C1 segment of cervical spinal cord (tissue), 14 donors: ENCODE measurements around the gene LSM5.
"Not testable (repeated sequence)": the region's sequence is repeated elsewhere in the genome, so short reads cannot be mapped to it uniquely, and the experiment has no call there.

Source experiments
- DNase-seq, 14 donors: peaks; one replicate each; lab custom pipeline; 2025; lab: John Stamatoyannopoulos, UW

The LSM5 gene

DNA sequence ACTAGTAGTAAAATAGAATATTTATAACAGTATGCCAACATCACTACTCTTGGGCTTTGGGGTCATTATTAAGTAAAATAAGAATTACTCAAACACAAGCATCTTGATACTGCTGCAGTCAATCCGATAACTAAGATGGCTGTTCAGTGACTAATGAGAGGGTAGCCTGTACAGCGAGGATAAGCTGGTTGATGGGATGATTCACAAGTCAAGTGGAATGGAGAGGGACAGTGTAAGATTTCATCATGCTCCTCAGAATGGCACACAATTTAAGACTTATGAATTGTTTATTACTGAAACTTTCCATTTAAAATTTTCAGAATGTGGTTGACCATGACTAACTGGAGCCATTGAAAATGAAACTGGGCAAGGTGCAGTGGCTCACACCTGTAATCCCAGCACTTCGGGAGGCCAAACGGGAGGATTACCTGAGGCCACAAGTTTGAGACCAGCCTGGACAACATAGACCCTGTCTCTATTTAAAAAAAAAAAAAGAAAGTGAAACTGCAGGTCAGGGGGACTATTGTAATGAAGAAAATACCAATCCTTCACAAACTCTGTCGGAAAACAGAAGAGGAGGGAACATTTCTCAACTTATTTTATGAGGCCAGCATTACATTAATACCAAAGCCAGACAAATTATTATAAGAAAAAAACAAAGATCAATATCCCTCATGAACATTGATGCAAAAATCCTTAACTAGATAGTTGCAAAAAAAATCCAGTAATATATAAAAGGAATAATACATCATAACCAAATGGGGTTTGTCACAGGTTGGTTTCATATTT is 16.3 kb upstream of the LSM5 start:
- DNase-seq: no peak

DNA sequence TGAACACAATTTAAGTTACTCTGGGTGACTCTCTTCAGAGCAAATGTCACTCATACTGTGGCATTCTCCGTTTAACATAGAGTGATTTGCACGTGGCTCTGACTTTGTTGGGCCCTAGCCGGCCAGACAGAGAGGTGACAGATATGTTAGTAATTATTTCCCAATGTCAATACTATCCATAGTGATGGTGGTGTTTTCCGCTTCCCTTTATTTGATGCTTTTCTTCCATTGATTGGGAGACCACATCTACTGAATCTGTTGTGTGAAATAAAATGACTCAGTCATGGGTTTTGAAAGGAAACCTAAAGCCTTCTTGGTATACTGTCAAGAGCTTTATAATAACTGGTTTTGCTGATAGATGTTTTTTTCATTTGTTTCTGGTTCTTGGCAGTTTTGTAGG is 12.5 kb upstream of the LSM5 start:
- DNase-seq: no peak

DNA sequence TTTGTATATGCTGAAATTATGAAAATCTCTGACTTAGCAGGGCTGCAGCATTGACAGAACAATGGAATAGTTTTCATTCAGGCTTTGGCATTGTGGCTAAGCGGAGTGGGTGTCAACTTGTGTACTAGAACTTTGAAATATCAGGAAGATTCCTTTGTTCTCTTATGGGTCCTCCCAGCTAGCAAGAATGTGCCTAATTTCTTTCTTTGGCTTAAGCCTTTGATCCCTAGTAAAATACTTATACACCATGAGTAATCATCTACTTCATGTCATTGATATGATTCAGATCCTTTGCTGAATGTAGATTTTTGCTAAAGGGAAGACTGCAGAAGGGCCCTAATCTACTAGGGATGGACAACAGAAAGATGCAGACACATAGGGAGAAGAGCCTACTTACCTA is 11.3 kb upstream of the LSM5 start:
- DNase-seq: no peak

DNA sequence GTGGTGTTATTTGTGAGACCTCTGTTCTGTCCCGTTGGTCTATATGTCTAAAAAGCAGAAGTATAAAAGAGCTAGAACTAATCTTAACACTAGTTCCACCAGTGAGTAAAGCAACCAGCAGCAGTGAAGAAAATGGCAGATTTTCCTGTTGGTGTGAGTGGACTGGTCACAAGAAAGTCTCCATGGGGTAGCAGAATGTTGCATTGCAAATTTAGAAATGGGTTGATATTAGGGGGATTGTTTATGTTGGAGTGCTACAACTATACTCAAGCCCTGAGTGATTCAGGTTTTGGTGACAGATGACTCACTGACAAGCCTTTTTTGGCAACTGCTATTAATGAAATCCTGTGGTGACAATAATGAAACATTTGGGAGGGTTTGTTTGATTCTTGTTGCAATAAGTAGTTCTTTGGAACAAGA is 10.8 kb upstream of the LSM5 start:
- no peak for DNase-seq

DNA sequence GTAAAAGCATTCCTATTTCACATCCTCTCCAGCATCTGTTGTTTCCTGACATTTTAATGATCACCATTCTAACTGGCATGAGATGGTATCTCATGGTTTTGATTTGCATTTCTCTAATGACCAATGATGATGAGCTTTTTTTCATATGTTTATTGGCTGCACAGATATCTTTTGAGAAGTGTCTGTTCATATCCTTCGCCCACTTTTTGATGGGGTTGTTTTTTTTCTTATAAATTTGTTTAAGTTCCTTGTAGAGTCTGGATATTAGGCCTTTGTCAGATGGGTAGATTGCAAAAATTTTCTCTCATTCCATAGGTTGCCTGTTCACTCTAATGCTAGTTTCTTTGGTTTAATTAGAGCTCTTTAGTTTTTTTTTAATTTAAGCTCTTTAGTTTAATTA is 10.0 kb upstream of the LSM5 start:
- DNase-seq: not testable (repeated sequence)

DNA sequence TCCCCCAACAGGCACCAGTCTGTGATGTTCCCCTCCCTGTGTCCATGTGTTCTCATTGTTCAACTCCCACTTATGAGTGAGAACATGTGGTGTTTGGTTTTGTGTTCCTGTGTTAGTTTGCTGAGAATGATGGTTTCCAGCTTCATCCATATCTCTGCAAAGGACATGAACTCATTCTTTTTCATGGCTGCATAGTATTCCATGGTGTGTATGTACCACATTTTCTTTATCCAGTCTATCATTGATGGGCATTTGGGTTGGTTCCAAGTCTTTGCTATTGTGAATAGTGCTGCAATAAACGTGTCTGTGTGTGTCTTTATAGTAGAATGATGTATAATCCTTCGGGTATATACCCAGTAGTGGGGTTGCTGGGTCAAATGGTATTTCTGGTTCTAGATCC is 9.6 kb upstream of the LSM5 start:
- not testable (repeated sequence) for DNase-seq

DNA sequence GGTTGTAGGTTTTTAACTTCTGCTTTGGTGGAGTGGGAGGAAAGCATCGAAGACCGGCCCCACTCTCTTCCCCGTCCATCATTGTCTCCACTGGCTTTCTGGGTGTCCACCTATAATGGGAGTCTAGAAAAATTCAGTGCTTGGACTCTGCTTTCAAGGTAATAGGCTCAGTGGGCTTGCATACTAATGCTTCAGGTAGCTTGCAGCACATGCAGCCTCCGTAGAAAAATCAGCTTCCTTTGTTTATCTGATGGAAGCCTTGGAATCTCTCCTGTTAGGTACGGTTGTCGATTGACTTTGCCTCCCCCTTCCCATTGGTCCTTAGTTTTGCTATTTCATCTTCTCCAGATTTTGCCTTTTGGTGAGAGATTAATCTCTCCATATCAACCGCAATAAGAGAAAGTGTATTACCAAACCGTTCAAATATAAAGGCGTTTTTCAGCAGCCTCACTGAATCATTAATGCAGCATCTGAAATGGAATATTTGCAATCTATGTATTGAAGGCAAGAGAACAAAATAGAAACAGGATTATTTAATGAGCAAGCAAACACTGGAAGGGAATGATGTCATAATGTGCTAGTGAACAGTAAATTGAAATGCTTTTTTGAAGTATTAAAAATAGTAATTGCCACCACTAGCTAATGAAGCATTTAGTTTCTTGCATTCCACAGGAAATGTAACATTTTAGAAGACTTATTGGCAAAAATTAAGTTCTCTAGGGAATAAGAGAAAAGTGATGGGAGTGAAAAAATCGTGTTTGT is 6.1 kb upstream of the LSM5 start:
- DNase-seq: peak in 1 of 14 donors; percentile 13

DNA sequence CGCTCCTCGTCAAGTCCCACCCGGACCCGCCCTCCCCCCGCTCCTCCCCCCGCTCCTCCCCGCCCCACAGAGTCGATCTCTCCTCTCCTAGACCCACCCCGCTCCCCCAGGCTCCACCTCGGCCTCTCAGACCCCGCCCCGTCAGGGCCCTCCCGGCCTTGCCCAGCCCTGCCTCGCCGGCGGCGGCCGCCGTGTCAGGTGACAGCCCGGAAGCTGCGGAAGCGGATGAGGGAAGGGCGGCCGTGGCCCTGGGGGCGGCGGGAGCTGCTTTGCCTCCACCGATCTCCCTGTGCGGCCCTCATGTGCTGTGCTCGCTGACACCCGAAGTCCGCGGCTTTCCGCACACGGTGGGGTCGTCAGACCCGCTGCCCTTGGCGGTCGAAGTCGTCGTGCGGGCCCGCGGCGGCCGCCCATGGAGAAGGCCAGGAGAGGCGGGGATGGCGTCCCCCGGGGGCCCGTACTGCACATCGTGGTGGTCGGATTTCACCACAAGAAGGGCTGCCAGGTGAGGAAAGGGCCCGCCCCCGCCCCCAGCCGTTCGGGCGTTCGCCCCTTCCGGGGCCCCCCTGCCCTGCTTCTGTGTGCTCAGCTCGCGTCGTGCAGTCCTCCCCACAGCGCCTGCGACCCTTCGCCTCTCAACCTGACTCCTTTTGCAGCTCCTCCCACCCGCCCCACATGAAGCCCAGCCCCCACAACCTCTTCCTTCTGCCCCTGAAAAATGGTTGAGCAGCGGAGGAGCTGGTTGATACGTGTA is 5.3 kb upstream of the LSM5 start, which contains the start of gene AVL9:
AVL9 (plus strand) TSS at position 192 of the 754 bp plus-strand sequence; CDS start at position 413, 221 bp downstream.
- peak; percentile 60 to 99 (median 92) for DNase-seq

DNA sequence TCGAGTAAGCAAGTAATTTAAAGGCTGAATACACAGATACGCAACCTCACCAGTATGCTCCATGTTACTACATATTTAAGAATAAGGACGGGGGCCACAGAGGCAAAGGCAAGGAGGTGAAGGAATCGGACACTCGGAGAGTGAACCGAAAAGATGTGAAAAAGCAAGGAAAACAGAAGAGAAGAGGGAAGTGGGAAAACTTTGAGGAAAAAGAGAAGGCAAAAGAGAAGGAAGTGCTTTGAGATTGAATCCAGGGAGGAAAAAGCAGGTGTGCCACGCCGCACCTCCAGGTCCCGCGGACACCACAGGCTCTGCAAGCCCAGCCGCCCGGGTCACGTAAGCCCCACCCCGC is 4.7 kb upstream of the LSM5 start:
- DNase-seq: no peak

DNA sequence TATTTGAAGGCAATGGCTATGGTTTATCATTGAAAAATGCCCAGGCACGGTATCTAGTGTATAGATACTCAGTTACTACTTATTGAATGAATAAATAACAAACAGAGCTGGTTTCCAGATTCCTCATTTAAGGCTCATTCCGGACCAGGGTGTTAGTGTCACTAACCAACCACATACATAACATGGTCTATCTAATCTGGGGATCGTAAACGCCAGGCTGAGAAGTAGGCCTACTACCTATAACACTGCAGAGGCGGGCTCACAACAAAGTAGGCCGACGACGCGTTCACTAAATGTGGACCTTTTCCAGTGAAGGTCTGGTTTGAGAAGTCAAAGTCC is 423 bp downstream of the LSM5 start:
- no peak for DNase-seq

DNA sequence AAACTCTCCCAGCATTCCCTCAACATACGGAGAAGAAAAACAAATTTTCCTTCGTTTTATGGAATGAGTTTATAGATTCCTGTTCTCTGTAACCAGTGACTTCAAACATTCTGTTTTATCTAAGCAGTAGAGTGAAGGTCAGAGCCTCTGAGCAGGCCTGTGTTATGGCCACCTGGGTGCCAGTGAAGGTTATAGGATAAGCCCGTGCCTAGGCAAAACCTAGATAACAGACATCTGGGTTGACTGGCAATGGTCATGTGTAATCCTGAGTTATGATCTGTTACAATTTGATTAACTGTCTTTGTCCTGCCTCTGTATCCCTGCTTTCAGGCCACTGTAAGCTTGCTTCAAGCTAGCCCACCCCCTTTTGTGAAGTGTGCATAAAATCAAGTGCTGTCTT is 8.3 kb downstream of the LSM5 start:
- DNase-seq: no peak

DNA sequence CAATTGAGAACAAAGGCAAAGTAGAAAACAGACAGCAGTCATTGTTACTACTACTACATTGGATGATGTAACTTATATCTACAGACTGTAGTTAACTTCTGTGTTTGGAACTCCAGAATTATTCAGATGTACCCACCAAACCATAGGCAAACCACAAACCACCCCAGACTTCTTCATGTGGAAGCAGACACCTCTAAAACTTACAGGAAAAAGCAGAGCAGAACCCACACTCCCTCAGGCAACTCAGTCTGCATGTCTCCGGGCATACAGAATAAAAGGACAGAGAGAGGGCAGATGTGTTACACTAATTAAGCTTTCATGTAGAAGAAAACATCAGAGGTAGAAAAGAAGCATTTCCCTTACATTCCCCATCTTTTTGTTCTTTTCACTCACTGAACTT is 9.0 kb downstream of the LSM5 start:
- DNase-seq: no peak

DNA sequence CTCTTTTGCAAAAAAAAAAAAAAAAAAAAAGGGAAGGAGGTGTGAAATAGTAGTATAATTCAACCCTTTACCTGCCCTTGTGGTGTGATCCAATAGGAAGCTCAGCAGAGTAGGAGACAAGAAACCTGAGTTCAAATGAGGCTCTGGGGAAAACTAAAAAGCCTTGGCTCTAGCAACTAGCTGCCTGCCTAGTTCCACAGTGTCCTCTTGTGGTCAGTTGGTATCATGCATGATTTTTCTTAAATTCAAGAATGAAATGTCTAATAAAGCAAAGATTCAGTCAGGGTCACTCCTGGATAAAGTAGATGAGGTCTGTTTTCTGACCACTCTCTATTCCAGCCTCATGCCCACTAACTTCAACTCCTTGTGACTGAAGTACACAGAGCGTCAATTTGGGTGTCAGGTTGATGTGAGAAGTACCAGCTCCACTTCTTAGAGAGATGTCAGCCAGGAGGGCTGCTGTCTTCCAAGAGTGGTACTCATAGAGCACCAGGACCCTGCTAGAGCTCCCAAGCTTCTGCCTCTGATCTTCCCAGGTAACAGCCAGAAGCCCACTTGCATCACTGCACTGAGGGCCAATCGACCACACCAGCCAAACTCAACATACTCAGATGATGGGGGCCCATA is 10.5 kb downstream of the LSM5 start:
- no peak for DNase-seq

DNA sequence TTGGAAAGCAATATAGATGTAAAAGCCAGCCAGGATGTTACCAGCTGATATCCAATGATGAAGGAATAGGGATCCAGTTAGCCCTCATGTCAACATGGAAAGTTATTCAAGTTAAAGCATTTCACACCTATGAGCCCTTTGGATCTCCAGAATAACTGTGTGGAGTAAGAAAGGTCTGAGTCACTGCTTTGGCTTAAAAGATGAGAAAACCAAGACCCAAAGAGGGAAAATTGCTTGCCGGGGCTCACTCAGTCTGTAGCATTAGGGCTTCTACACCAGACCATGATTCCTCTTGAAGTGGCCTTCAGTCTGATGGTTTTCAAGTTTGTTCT is 12.6 kb downstream of the LSM5 start:
- DNase-seq: no peak

DNA sequence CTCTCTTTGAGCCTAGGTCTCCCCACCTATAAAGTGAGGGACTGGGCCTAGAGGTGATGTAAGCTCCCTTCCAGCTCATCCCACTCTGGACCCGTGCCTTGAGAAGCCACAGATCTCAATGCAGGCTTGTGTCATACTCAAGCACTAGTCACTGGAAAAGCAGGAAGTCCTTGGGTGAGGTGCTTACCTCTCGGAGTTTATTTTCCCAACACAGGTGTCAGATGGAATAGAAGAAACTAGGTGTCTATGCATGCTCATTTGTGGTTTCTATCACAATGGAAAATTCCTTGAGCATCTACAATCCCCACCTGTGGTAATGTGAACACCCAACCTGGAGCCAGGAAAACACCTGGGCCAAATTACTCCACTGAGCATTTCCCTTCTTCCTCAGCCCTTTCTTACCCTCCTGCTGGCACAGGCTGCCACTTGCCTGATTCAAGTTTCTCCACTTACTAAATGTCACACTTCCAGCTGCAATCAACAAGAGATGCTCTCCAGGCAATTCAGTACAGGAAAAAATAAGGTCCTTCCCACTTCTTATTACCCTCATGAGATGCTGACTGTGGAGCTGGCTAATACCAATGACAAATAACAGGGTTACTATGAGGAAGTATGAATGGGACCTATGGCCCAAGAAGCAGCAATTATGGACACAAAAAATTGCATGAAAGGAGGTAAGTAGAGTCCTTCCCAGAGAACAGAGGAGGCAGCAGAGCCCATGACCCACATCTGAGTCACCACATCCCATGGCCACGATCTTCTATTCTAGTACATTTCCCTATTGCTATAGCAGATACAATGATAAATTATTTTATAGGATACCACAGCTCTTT is 13.1 kb downstream of the LSM5 start:
- no peak for DNase-seq

DNA sequence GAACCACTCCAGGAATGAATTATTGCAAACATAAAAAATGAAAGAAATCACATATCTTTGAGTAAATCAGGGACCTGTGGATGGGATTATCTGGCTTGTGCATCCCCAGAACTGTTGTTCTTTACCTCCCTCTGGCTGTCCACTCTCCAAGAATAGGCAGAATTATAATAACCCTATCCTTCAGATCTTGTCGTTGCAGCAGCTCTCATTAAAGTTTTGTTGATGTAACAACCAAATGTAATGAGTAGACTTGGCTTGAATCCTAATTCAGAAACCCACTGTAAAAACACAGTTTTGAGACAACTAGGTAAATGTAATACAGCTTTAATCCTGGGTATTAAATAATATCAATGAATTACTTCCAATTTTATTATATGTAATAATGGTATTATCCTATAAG is 16.2 kb downstream of the LSM5 start:
- DNase-seq: no peak

DNA sequence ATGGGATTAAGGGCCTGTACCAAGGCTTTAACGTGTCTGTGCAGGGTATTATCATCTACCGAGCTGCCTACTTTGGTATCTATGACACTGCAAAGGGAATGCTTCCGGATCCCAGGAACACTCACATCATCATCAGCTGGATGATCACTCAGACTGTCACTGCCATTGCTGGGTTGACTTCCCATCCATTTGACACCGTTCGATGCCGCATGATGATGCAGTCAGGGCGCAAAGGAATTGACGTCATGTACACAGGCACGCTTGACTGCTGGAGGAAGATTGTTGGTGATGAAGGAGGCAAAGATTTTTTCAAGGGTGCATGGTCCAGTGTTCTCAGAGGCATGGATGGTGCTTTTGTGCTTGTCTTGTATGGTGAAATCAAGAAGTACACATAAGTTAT is 18.2 kb downstream of the LSM5 start:
- DNase-seq: no peak

DNA sequence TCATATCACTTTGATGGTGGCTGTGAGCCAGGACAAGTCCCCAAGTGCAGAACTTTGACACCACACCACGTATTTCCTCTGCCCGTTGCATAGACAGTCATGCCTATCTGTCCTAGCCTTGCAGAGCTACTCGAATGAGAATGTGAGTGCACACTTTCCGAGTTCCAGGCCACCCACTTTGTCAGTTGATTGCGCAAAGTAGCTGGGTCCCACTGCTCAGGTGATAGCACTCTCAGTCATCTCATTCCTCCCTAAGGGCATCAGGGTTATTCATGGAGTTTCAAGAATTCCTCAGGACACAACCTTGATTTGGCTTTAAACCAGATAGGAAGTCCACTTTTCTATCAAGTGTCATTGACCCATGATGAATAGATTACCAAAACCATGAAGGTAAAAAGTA is 19.3 kb downstream of the LSM5 start:
- DNase-seq: no peak

DNA sequence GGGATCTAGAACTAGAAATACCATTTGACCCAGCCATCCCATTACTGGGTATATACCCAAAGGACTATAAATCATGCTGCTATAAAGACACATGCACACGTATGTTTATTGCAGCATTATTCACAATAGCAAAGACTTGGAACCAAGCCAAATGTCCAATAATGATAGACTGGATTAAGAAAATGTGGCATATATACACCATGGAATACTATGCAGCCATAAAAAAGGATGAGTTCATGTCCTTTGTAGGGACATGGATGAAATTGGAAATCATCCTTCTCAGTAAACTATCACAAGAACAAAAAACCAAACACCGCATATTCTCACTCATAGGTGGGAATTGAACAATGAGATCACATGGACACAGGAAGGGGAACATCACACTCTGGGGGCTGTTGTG is 20.2 kb downstream of the LSM5 start:
- not testable (repeated sequence) for DNase-seq

DNA sequence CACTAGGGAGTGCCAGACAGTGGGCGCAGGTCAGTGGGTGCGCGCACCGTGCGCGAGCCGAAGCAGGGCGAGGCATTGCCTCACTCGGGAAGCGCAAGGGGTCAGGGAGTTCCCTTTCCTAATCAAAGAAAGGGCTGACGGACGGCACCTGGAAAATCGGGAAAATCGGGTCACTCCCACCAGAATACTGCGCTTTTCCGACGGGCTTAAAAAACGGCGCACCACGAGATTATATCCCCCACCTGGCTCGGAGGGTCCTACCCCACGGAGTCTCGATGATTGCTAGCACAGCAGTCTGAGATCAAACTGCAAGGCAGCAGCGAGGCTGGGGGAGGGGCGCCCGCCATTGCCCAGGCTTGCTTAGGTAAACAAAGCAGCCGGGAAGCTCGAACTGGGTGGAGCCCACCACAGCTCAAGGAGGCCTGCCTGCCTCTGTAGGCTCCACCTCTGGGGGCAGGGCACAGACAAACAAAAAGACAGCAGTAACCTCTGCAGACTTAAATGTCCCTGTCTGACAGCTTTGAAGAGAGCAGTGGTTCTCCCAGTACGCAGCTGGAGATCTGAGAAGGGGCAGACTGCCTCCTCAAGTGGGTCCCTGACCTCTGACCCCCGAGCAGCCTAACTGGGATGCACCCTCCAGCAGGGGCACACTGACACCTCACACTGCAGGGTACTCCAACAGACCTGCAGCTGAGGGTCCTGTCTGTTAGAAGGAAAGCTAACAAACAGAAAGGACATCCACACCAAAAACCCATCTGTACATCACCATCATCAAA is 25.4 kb downstream of the LSM5 start:
- not testable (repeated sequence) for DNase-seq

DNA sequence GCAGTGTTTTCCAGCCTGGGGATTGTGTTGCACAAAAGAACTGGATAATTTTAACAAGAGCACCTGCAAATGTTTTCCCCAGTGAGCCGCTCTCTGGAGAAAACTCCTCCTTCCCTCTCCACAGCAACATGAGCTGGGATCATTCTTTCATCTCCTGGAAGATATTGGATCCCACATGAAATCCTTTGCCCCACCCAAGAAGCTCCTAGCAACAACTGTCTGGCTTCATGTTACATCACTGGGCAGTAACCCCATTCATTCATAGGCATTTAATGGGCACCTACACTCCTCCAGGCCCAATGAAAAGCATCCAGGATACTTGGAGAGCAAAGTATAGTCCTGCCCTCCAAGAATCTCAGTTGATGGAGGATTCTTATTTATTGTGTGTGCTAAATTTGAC is 27.2 kb downstream of the LSM5 start:
- no peak for DNase-seq
